K562 (cell line): ENCODE measurements around the gene MLXIPL. TPM values are rescaled to one million over a fixed set of nuclear protein-coding genes. Genes with fewer than 3 reads are reported as not detected.

ENCODE experiments used
- BRD4 ChIP-seq: fragments of 200-600 bp; sonication (generic); IDR thresholded peaks from 2 replicates; pipeline ENCODE4 v1.6.1; 2017; ENCODE audit warnings: inconsistent platforms
- CAMTA2 ChIP-seq: fragments of 250-450 bp; sonication (Bioruptor Pico); conservative IDR thresholded peaks from 2 replicates; pipeline ENCODE4 v1.5.1; 2022
- FOXA3 ChIP-seq, 2 experiments: fragments of 450-650 bp in 1 of 2; sonication (generic) in 1 of 2; formaldehyde crosslinking; IDR thresholded peaks in 1 of 2; conservative IDR thresholded peaks in 1 of 2; 2 replicates each; pipeline versions ENCODE4 v1.4.0 to v1.8.0; 2020 to 2022; ENCODE audit warnings: mild to moderate bottlenecking in 2 of 2, missing genetic modification reagents in 1 of 2
- GABPB1 ChIP-seq: sonication (generic); formaldehyde crosslinking; IDR thresholded peaks from 2 replicates; pipeline ENCODE4 v1.8.0; 2022; ENCODE audit warnings: mild to moderate bottlenecking, missing genetic modification reagents
- LCOR ChIP-seq: sonication (generic); formaldehyde crosslinking; IDR thresholded peaks from 2 replicates; pipeline ENCODE4 v1.8.0; 2022; ENCODE audit warnings: mild to moderate bottlenecking, missing genetic modification reagents
- NR2F6 ChIP-seq: fragments of 450-650 bp; formaldehyde crosslinking; IDR thresholded peaks from 2 replicates; pipeline ENCODE4 v1.4.0; 2020; ENCODE audit warnings: mild to moderate bottlenecking
- PHF21A ChIP-seq: fragments of 450-650 bp; IDR thresholded peaks from 2 replicates; pipeline ENCODE4 v1.6.1; 2017; ENCODE audit warnings: low read depth, borderline replicate concordance
- PML ChIP-seq: IDR thresholded peaks from 2 replicates; pipeline ENCODE4 v1.6.1; 2012; ENCODE audit warnings: low read length, inconsistent platforms
- PTRF ChIP-seq: fragments of 450-650 bp; IDR thresholded peaks from 2 replicates; pipeline ENCODE4 v1.6.1; 2016; ENCODE audit warnings: mild to moderate bottlenecking, missing genetic modification characterization, missing compliant biosample characterization
- SAP30 ChIP-seq: fragments of 200-600 bp; sonication (generic); IDR thresholded peaks from 2 replicates; pipeline ENCODE4 v1.6.1; 2012; ENCODE audit warnings: borderline replicate concordance, low read depth, mild to moderate bottlenecking, moderate library complexity, low read length, control low read depth, inconsistent platforms; ENCODE audit not compliant: insufficient read depth, poor library complexity, severe bottlenecking
- SMARCA4 ChIP-seq: fragments of 450-650 bp; IDR thresholded peaks from 2 replicates; pipeline ENCODE4 v1.6.1; 2016
- ZC3H11A ChIP-seq: IDR thresholded peaks from 2 replicates; pipeline ENCODE4 v1.6.1; 2012; ENCODE audit warnings: low read depth, low read length, improper control_type of control experiment
- ZNF274 ChIP-seq: IDR thresholded peaks from 2 replicates; pipeline ENCODE4 v1.6.1; 2011; ENCODE audit warnings: low read depth, mild to moderate bottlenecking, low read length, moderate library complexity, borderline replicate concordance
- ZNF408 ChIP-seq: fragments of 250-450 bp; sonication (Bioruptor Pico); IDR thresholded peaks from 2 replicates; pipeline ENCODE4 v1.4.0; 2020; ENCODE audit warnings: low read depth, mild to moderate bottlenecking, moderate library complexity
- ZNF589 ChIP-seq: fragments of 200-800 bp; sonication (Bioruptor generic); IDR thresholded peaks from 2 replicates; pipeline ENCODE4 v1.6.1; 2016; ENCODE audit warnings: low read depth, missing genetic modification characterization, missing compliant biosample characterization
- polyA plus RNA-seq, 8 experiments: library from polyadenylated mRNA; depleted of rRNA in 4 of 8; stranded (reverse) in 5 of 8; unstranded in 3 of 8; fragments of >200 nt; fragmentation: Nextera tagmentation in 2 of 8; fragmentation: Illumina TruSeq in 1 of 8; extraction: Ambion mirVana in 2 of 8; extraction: Trizol in 1 of 8; gene quantifications; 2 replicates each; pipeline versions ENCODE4 v1.2.1 to v1.2.3, GENCODE V29; 2011 to 2014; ENCODE audit warnings: inconsistent platforms in 1 of 8, missing spikeins in 1 of 8
- total RNA-seq, 7 experiments: library from RNA; depleted of rRNA in 6 of 7; stranded (reverse); fragments of >200 nt in 6 of 7; fragmentation: Illumina TruSeq in 2 of 7; extraction: Trizol in 2 of 7; gene quantifications; 2 replicates each; pipeline versions ENCODE4 v1.2.1 to v1.2.3, GENCODE V29; 2011 to 2021; ENCODE audit warnings: low replicate concordance in 1 of 7
- TF ChIP-seq, protein P1 (sequence below): fragments of 450-650 bp; formaldehyde crosslinking; IDR thresholded peaks from 2 replicates; pipeline ENCODE4 v1.4.0; 2022; ENCODE audit warnings: missing genetic modification characterization
- TF ChIP-seq, protein P2 (sequence below): fragments of 450-650 bp; IDR thresholded peaks from 2 replicates; pipeline ENCODE4 v1.6.1; 2016; ENCODE audit warnings: borderline replicate concordance
- TF ChIP-seq, protein P3 (sequence below): fragments of 200-800 bp; sonication (Bioruptor generic); IDR thresholded peaks from 2 replicates; pipeline ENCODE4 v1.6.1; 2017; ENCODE audit warnings: missing genetic modification characterization, missing compliant biosample characterization
- TF ChIP-seq, protein P4 (sequence below): sonication (generic); formaldehyde crosslinking; IDR thresholded peaks from 2 replicates; pipeline ENCODE4 v1.8.1; 2023; ENCODE audit warnings: mild to moderate bottlenecking, missing genetic modification reagents, moderate library complexity

MLXIPL gene
- total and polyA plus RNA-seq, 9 of the 15 experiments (the other 6 are each of a cell fraction or from before 2014, with no cell fraction given): 0.11 to 18.4 (median 1.4) TPM

DNA sequence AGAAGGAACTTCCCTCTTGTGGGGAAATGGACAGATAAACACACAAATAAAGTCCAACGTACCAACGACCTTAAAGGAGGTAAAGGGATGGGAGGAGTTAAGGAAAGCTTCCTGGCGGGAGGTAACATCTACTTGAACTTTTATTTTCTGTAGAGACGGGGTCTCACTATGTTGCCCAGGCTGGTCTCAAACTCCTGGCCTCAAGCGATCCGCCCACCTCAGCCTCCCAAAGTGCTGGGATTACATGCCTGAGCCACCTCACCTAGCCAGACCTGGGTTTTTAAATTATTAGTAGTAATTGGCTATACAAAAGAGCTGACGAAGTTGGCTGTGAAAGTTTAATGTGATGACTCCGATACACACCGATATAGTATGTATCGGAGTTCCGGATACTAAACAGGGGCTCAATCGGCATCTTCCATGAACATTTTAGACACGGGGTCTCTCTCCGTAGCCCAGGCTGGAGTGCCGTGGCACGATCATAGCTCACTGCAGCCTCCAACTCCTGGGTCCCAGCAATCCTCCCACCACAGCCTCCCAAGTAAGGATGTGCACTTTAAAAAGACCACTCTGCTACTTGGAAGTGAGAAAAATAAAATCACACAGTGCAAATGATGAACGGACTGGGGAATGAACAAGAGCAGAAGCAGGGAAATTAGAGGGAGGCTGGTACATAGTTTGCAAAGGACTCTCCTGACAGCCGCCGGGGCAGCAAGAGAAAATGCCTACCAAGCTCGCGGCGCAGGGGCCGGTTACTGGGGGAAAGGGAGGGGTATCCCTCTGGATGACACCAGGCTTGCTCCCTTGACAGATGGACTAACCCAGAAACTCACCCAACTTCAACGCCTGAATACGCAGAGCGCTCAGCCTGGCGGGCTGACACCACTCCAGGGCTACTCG lies 67.9 kb downstream of the MLXIPL start (continued):
- TF ChIP-seq FOXA3 (CRISPR knock-in tag; conservative IDR thresholded peaks at IDR 0.05 in 1 of 2, IDR thresholded peaks at IDR 0.05 in 1 of 2): no peak
- TF ChIP-seq, protein P1, sequence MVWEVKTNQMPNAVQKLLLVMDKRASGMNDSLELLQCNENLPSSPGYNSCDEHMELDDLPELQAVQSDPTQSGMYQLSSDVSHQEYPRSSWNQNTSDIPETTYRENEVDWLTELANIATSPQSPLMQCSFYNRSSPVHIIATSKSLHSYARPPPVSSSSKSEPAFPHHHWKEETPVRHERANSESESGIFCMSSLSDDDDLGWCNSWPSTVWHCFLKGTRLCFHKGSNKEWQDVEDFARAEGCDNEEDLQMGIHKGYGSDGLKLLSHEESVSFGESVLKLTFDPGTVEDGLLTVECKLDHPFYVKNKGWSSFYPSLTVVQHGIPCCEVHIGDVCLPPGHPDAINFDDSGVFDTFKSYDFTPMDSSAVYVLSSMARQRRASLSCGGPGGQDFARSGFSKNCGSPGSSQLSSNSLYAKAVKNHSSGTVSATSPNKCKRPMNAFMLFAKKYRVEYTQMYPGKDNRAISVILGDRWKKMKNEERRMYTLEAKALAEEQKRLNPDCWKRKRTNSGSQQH: peak; percentile 78
- TF ChIP-seq LCOR: peak; percentile 32; the same call in 1 of the 2 replicates
- TF ChIP-seq ZNF408 (CRISPR knock-in tag): no peak
- no peak; the same call in 1 of the 2 replicates for TF ChIP-seq PML
- TF ChIP-seq, protein P2, sequence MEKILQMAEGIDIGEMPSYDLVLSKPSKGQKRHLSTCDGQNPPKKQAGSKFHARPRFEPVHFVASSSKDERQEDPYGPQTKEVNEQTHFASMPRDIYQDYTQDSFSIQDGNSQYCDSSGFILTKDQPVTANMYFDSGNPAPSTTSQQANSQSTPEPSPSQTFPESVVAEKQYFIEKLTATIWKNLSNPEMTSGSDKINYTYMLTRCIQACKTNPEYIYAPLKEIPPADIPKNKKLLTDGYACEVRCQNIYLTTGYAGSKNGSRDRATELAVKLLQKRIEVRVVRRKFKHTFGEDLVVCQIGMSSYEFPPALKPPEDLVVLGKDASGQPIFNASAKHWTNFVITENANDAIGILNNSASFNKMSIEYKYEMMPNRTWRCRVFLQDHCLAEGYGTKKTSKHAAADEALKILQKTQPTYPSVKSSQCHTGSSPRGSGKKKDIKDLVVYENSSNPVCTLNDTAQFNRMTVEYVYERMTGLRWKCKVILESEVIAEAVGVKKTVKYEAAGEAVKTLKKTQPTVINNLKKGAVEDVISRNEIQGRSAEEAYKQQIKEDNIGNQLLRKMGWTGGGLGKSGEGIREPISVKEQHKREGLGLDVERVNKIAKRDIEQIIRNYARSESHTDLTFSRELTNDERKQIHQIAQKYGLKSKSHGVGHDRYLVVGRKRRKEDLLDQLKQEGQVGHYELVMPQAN: peak; percentile 84
- no peak for TF ChIP-seq PHF21A
- peak; percentile 50; the same call in 1 of the 2 replicates for TF ChIP-seq GABPB1 (CRISPR knock-in tag)
- 0 out of 2 replicates have a peak, but pooled peaks have one; percentile 5 for TF ChIP-seq ZC3H11A
- TF ChIP-seq, protein P3, sequence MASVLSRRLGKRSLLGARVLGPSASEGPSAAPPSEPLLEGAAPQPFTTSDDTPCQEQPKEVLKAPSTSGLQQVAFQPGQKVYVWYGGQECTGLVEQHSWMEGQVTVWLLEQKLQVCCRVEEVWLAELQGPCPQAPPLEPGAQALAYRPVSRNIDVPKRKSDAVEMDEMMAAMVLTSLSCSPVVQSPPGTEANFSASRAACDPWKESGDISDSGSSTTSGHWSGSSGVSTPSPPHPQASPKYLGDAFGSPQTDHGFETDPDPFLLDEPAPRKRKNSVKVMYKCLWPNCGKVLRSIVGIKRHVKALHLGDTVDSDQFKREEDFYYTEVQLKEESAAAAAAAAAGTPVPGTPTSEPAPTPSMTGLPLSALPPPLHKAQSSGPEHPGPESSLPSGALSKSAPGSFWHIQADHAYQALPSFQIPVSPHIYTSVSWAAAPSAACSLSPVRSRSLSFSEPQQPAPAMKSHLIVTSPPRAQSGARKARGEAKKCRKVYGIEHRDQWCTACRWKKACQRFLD: no peak
- TF ChIP-seq NR2F6 (CRISPR knock-in tag): no peak
- no peak for TF ChIP-seq CAMTA2 (CRISPR knock-in tag)
- no peak for TF ChIP-seq ZNF274
- no peak for TF ChIP-seq PTRF
- TF ChIP-seq SAP30: peak; percentile 89
- TF ChIP-seq BRD4: no peak
- 0 out of 2 replicates have a peak, but pooled peaks have one; percentile 28 for TF ChIP-seq SMARCA4
- TF ChIP-seq, protein P4, sequence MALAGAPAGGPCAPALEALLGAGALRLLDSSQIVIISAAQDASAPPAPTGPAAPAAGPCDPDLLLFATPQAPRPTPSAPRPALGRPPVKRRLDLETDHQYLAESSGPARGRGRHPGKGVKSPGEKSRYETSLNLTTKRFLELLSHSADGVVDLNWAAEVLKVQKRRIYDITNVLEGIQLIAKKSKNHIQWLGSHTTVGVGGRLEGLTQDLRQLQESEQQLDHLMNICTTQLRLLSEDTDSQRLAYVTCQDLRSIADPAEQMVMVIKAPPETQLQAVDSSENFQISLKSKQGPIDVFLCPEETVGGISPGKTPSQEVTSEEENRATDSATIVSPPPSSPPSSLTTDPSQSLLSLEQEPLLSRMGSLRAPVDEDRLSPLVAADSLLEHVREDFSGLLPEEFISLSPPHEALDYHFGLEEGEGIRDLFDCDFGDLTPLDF: 0 out of 2 replicates have a peak, but pooled peaks have one; percentile 27
- TF ChIP-seq ZNF589 (CRISPR knock-in tag): no peak
